Measurements from ENCODE around the gene POTEH.
"Not testable (repeated sequence)": the region's sequence is repeated elsewhere in the genome, so short reads cannot be mapped to it uniquely, and the experiment has no call there.

The POTEH gene

GRCh38 chr22:15689749-15690125 lies at the start of gene POTEH:
Gene POTEH, plus strand, starts transcription at chr22:15690026. Its CDS starts 52 bp downstream, at chr22:15690078.
- not testable (repeated sequence) for DNase-seq

- not testable (repeated sequence) for DNase-seq
Measured at GRCh38 chr22:15642288-15642861, 47.5 kb upstream of the POTEH start.

GRCh38 chr22:15651954-15652353 lies 37.9 kb upstream of the POTEH start:
- not testable (repeated sequence) for DNase-seq

GRCh38 chr22:15652738-15653137 lies 37.1 kb upstream of the POTEH start:
- not testable (repeated sequence) for DNase-seq

- not testable (repeated sequence) for DNase-seq
Measured at GRCh38 chr22:15653241-15653640, 36.6 kb upstream of the POTEH start.

- not testable (repeated sequence) for DNase-seq
Measured at GRCh38 chr22:15661102-15661501, 28.7 kb upstream of the POTEH start.

- DNase-seq, result not testable (repeated sequence)
Measured at GRCh38 chr22:15664682-15665081, 25.1 kb upstream of the POTEH start.

- not testable (repeated sequence) for DNase-seq
Measured at GRCh38 chr22:15665478-15665877, 24.3 kb upstream of the POTEH start.

- DNase-seq, result not testable (repeated sequence)
Measured at GRCh38 chr22:15669430-15669829, 20.4 kb upstream of the POTEH start.

GRCh38 chr22:15679702-15680101 lies 10.1 kb upstream of the POTEH start:
- not testable (repeated sequence) for DNase-seq

- DNase-seq, result not testable (repeated sequence)
Measured at GRCh38 chr22:15684115-15684514, 5.7 kb upstream of the POTEH start.

GRCh38 chr22:15684695-15685094 lies 5.1 kb upstream of the POTEH start:
- not testable (repeated sequence) for DNase-seq

- not testable (repeated sequence) for DNase-seq
Measured at GRCh38 chr22:15685641-15686040, 4.2 kb upstream of the POTEH start.

- not testable (repeated sequence) for DNase-seq
Measured at GRCh38 chr22:15687086-15687485, 2.7 kb upstream of the POTEH start.

- DNase-seq, result not testable (repeated sequence)
Measured at GRCh38 chr22:15687676-15688075, 2.1 kb upstream of the POTEH start.

GRCh38 chr22:15688090-15688489 lies 1.7 kb upstream of the POTEH start:
- not testable (repeated sequence) for DNase-seq

GRCh38 chr22:15689012-15689748 lies 646 bp upstream of the POTEH start:
- not testable (repeated sequence) for DNase-seq

GRCh38 chr22:15713600-15713999 lies 23.8 kb downstream of the POTEH start:
- DNase-seq, result not testable (repeated sequence)

- DNase-seq, result not testable (repeated sequence)
Measured at GRCh38 chr22:15714125-15714524, 24.3 kb downstream of the POTEH start.

GRCh38 chr22:15721884-15722283 lies 32.1 kb downstream of the POTEH start:
- not testable (repeated sequence) for DNase-seq

- not testable (repeated sequence) for DNase-seq
Measured at GRCh38 chr22:15729209-15729917, 39.5 kb downstream of the POTEH start.

- DNase-seq, result not testable (repeated sequence)
Measured at GRCh38 chr22:15731023-15731422, 41.2 kb downstream of the POTEH start.

- DNase-seq, result not testable (repeated sequence)
Measured at GRCh38 chr22:15734411-15734810, 44.6 kb downstream of the POTEH start.

Data from CD4-positive, alpha-beta T cell treated with Interleukin-1 beta for 1 hour (primary cell).